ENCODE results near the gene MLF2. TPM values are rescaled to one million over a fixed set of nuclear protein-coding genes. Genes with fewer than 3 reads are reported as not detected.
"Not testable (repeated sequence)": the region's sequence is repeated elsewhere in the genome, so short reads cannot be mapped to it uniquely, and the experiment has no call there.

The MLF2 gene
- total RNA-seq, 4 donors from 2014 or later: 103 to 205 (median 133) TPM

- TF ChIP-seq EP300 (IDR thresholded peaks at IDR 0.05) (no peak), CTCF (IDR thresholded peaks at IDR 0.05) (no peak), POLR2A (IDR thresholded peaks at IDR 0.05) (no peak)
- H3K27me3 ChIP-seq: peaks cover 0 to 20% of the 10 kb centered on the region in 2 donors
- H3K4me1 ChIP-seq: no peaks in the 10 kb centered on the region
- no peaks in the 10 kb centered on the region for H3K36me3 ChIP-seq
- WGBS, 2 donors: 77 to 85% methylated on average over 10 of the region's 10 CpGs
- H3K4me3 ChIP-seq: no peak overlapping the region
- no peak overlapping the region for H3K27ac ChIP-seq
- no peaks in the 10 kb centered on the region for H3K9me3 ChIP-seq
- DNase-seq (ENCODE audit: low spot score in 2 of 2): no peak
These were observed 36.0 kb downstream of the MLF2 start for GRCh38 chr12:6716874-6717437.

- H3K9me3 ChIP-seq: not testable (repeated sequence)
These were observed 36.7 kb downstream of the MLF2 start for GRCh38 chr12:6716031-6716873.

GRCh38 chr12:6708960-6709394 is 44.0 kb downstream of the MLF2 start:
- Histone ChIP-seq H3K9me3 (no peaks in the 10 kb centered on the region), H3K4me3 (no peak overlapping the region), H3K36me3 (no peaks in the 10 kb centered on the region), H3K27me3 (peaks cover 0 to 78% of the 10 kb centered on the region in 2 donors), H3K4me1 (no peaks in the 10 kb centered on the region), H3K27ac (no peak overlapping the region)
- DNase-seq (ENCODE audit: low spot score in 2 of 2): no peak
- 78 to 84% methylated on average over 16 of the region's 16 CpGs for WGBS, 2 donors
- TF ChIP-seq POLR2A (IDR thresholded peaks at IDR 0.05): no peak
- no peak for TF ChIP-seq CTCF (IDR thresholded peaks at IDR 0.05)
- no peak for TF ChIP-seq EP300 (IDR thresholded peaks at IDR 0.05)

More at GRCh38 chr12:6716031-6716873, 36.7 kb downstream of the MLF2 start:
- not testable (repeated sequence) for DNase-seq (ENCODE audit: low spot score in 2 of 2); H3K36me3 ChIP-seq; H3K4me3 ChIP-seq; H3K27ac ChIP-seq; H3K4me1 ChIP-seq
- peaks cover 0 to 23% of the 10 kb centered on the region in 2 donors for H3K27me3 ChIP-seq
- WGBS, 2 donors: 96 to 99% methylated on average over 7 to 12 of the region's 41 CpGs

- H3K4me1 ChIP-seq; H3K9me3 ChIP-seq; H3K4me3 ChIP-seq; H3K36me3 ChIP-seq; DNase-seq (ENCODE audit: low spot score in 2 of 2); H3K27ac ChIP-seq: not testable (repeated sequence)
- 91 to 94% methylated on average over 20 to 21 of the region's 21 CpGs for WGBS, 2 donors
- peaks cover 0 to 80% of the 10 kb centered on the region in 2 donors for H3K27me3 ChIP-seq
These were observed 44.6 kb downstream of the MLF2 start for GRCh38 chr12:6708351-6708750.

GRCh38 chr12:6703631-6704030 is 49.3 kb downstream of the MLF2 start:
- no peak for DNase-seq (ENCODE audit: low spot score in 2 of 2)
- Histone ChIP-seq H3K36me3 (no peaks in the 10 kb centered on the region), H3K4me1 (peaks cover 0 to 17% (median 14%) of the 10 kb centered on the region in 4 donors), H3K27ac (no peak overlapping the region), H3K4me3 (no peak overlapping the region), H3K9me3 (no peaks in the 10 kb centered on the region), H3K27me3 (peaks cover 5 to 97% of the 10 kb centered on the region in 2 donors)
- 12 to 16% methylated on average over 10 of the region's 10 CpGs for WGBS, 2 donors
- TF ChIP-seq POLR2A (IDR thresholded peaks at IDR 0.05) (no peak), EP300 (IDR thresholded peaks at IDR 0.05) (no peak), CTCF (IDR thresholded peaks at IDR 0.05) (no peak)

GRCh38 chr12:6701078-6701768 is 51.7 kb downstream of the MLF2 start:
- H3K27ac ChIP-seq: no peak overlapping the region
- peaks cover 5 to 90% of the 10 kb centered on the region in 2 donors for H3K27me3 ChIP-seq
- peak overlapping the region in 2 of 4 donors; percentile 40 to 51 for H3K4me3 ChIP-seq
- H3K9me3 ChIP-seq: no peaks in the 10 kb centered on the region
- peaks cover 0 to 17% (median 14%) of the 10 kb centered on the region in 4 donors for H3K4me1 ChIP-seq
- no peaks in the 10 kb centered on the region for H3K36me3 ChIP-seq
- 22 to 30% methylated on average over 13 of the region's 13 CpGs for whole genome bisulfite sequencing, 2 donors
- DNase-seq (ENCODE audit: low spot score in 2 of 2): no peak
- TF ChIP-seq EP300 (IDR thresholded peaks at IDR 0.05) (no peak), POLR2A (IDR thresholded peaks at IDR 0.05) (no peak), CTCF (IDR thresholded peaks at IDR 0.05) (no peak)

Data from tibial nerve (tissue), 4 donors.